Mesothelial cell of epicardium (in vitro differentiated cells): ENCODE measurements around the gene SLCO4C1. TPM values are rescaled to one million over a fixed set of nuclear protein-coding genes. Genes with fewer than 3 reads are reported as not detected.

Experiments used
- DNase-seq, 2 experiments: peaks; one replicate each; pipeline ENCODE4 v3.0.0; 2021; ENCODE audit warnings: low spot score in 2 of 2; ENCODE audit not compliant: unreplicated experiment in 2 of 2
- H3K27ac Mint-ChIP-seq: 2 replicates; pipeline ENCODE4 v1.8.0; 2021; ENCODE audit warnings: mixed read lengths
- H3K27me3 Mint-ChIP-seq: 2 replicates; pipeline ENCODE4 v1.8.0; 2021; ENCODE audit warnings: low read depth, mixed read lengths
- H3K36me3 Mint-ChIP-seq: 2 replicates; pipeline ENCODE4 v1.8.0; 2021; ENCODE audit warnings: mixed read lengths
- H3K4me1 Mint-ChIP-seq: 2 replicates; pipeline ENCODE4 v1.8.0; 2021; ENCODE audit warnings: mixed read lengths
- H3K4me3 Mint-ChIP-seq: 2 replicates; pipeline ENCODE4 v1.8.0; 2021; ENCODE audit warnings: mild to moderate bottlenecking, moderate library complexity, mixed read lengths
- H3K9me3 Mint-ChIP-seq: 2 replicates; pipeline ENCODE4 v1.8.0; 2021; ENCODE audit warnings: mixed read lengths
- CTCF ChIP-seq: fragments of 200-600 bp; sonication (generic); IDR thresholded peaks from one replicate; pipeline ENCODE4 v1.5.0; 2021; ENCODE audit warnings: antibody characterized with exemption; ENCODE audit not compliant: unreplicated experiment
- total RNA-seq: library from RNA; stranded (reverse); gene quantifications from 3 replicates; pipeline ENCODE4 v1.2.1, GENCODE V29; 2021

SLCO4C1 gene
- total RNA-seq, 1 donor from 2014 or later = 1.3 TPM

- no peak overlapping the region for H3K27ac Mint-ChIP-seq
- peaks cover 18% of the 10 kb centered on the region for H3K4me1 Mint-ChIP-seq
- no peak overlapping the region for H3K4me3 Mint-ChIP-seq
- no peak for DNase-seq
- TF ChIP-seq CTCF = no peak
- H3K36me3 Mint-ChIP-seq = no peaks in the 10 kb centered on the region
- H3K27me3 Mint-ChIP-seq = no peaks in the 10 kb centered on the region
- peaks cover 18% of the 10 kb centered on the region for H3K9me3 Mint-ChIP-seq
These were observed 17.8 kb upstream of the SLCO4C1 start for GRCh38 chr5:102313912-102314311.

GRCh38 chr5:102312586-102313370 lies 16.7 kb upstream of the SLCO4C1 start:
- H3K9me3 Mint-ChIP-seq = peaks cover 13% of the 10 kb centered on the region
- no peak for TF ChIP-seq CTCF
- DNase-seq = no peak
- H3K27me3 Mint-ChIP-seq = no peaks in the 10 kb centered on the region
- no peak overlapping the region for H3K27ac Mint-ChIP-seq
- no peak overlapping the region for H3K4me3 Mint-ChIP-seq
- H3K36me3 Mint-ChIP-seq = no peaks in the 10 kb centered on the region
- peaks cover 18% of the 10 kb centered on the region for H3K4me1 Mint-ChIP-seq

GRCh38 chr5:102309586-102309985 lies 13.5 kb upstream of the SLCO4C1 start:
- Mint-ChIP-seq H3K9me3 (peaks cover 5% of the 10 kb centered on the region), H3K36me3 (no peaks in the 10 kb centered on the region), H3K4me3 (no peak overlapping the region), H3K27ac (no peak overlapping the region), H3K27me3 (no peaks in the 10 kb centered on the region), H3K4me1 (peaks cover 8% of the 10 kb centered on the region)
- no peak for TF ChIP-seq CTCF
- DNase-seq = no peak

- Mint-ChIP-seq H3K4me3 (no peak overlapping the region), H3K36me3 (no peaks in the 10 kb centered on the region), H3K27me3 (no peaks in the 10 kb centered on the region), H3K27ac (no peak overlapping the region), H3K4me1 (no peaks in the 10 kb centered on the region), H3K9me3 (peaks cover 8% of the 10 kb centered on the region)
- no peak for DNase-seq
- TF ChIP-seq CTCF = no peak
These were observed 11.1 kb upstream of the SLCO4C1 start for GRCh38 chr5:102307232-102307631.

- Mint-ChIP-seq H3K36me3 (no peaks in the 10 kb centered on the region), H3K4me3 (no peak overlapping the region), H3K9me3 (peaks cover 11% of the 10 kb centered on the region), H3K4me1 (no peaks in the 10 kb centered on the region), H3K27me3 (no peaks in the 10 kb centered on the region), H3K27ac (no peak overlapping the region)
- no peak for TF ChIP-seq CTCF
- DNase-seq = no peak
These were observed 10.0 kb upstream of the SLCO4C1 start for GRCh38 chr5:102306121-102306520.
